GM12891 (cell line): Measurements from ENCODE around the gene FANCE.

ENCODE experiments used
- PAX5 ChIP-seq: IDR thresholded peaks from 2 replicates; pipeline ENCODE4 v1.6.1; 2011; ENCODE audit warnings: low read length, moderate library complexity, mild to moderate bottlenecking; ENCODE audit not compliant: insufficient read depth, severe bottlenecking
- POLR2A ChIP-seq: IDR thresholded peaks from 2 replicates; pipeline ENCODE4 v1.6.1; 2011; ENCODE audit warnings: low read depth, low read length, control low read depth
- POLR2AphosphoS5 ChIP-seq: IDR thresholded peaks from 2 replicates; pipeline ENCODE4 v1.6.1; 2011; ENCODE audit warnings: low read depth, low read length, control low read depth
- SPI1 ChIP-seq: IDR thresholded peaks from 2 replicates; pipeline ENCODE4 v1.6.1; 2011; ENCODE audit warnings: low read depth, low read length, control low read depth
- TAF1 ChIP-seq: IDR thresholded peaks from 2 replicates; pipeline ENCODE4 v1.6.1; 2011; ENCODE audit warnings: low read depth, low read length, control low read depth

DNA sequence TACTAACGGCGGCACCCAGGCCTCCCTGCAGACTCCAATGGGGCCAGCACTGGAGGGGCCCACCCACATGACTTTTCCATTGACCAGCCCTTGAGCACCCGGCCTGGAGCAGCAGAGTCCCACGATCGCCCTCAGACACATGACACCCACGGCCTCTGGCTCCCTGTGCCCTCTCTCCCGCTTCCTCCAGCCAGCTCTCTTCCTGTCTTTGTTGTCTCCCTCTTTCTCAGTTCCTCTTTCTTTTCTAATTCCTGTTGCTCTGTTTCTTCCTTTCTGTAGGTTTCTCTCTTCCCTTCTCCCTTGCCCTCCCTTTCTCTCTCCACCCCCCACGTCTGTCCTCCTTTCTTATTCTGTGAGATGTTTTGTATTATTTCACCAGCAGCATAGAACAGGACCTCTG lies 26.1 kb upstream of the FANCE start:
- no peak for TF ChIP-seq POLR2A
- TF ChIP-seq POLR2AphosphoS5: no peak
- no peak for TF ChIP-seq TAF1
- TF ChIP-seq SPI1: peak; percentile 79
- TF ChIP-seq PAX5: no peak
